IPS-NIHi7 (cell line): ENCODE results near the gene UAP1.

ENCODE experiments used
- DNase-seq: peaks from one replicate; pipeline ENCODE4 v3.0.0; 2012; ENCODE audit warnings: mixed read lengths; ENCODE audit errors: extremely low spot score

Gene UAP1

DNA sequence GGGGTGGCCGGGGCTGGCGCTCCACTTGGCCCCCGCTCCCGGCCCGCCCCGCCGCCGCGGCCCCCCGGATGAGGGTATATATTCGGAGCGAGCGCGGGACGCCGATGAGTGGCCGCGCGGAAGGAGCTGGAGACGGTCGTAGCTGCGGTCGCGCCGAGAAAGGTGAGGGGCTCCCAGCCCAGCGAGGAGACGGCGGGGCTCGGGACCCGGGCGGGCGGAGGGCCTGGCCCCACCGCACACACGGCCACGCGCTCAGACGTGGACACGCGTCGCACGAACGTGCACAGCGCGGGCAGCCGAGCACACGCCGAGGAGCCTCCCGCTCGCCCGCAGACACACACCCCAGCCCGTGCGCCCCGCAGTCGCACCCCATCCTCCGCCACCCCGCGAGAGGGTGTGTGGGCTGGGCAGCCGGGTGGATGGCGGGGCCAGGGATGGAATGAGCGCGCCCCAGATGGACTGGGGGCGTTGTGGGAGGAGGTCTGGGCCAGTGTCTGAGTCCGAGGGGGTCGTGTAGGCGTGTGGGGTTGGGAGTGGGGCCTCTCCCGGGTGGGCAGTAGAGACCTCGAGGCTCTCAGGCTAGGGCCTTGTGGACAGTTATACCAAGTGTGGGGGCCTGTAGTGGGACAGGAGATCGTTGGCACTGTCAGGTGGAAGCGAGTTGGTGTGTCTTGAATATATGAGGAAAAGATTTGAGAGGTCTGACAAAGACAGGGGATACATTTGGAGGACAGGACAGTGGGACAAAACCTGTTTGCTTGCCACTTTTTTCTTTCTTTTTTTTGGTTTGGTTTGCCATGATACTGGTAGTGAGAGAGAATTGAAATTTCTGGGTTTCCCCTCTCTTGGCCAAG is at the start of gene UAP1:
TSS of gene UAP1 (plus strand) at position 107 of the 854 bp plus-strand sequence. CDS start 4,347 bp downstream, outside the sequence.
- DNase-seq, result no peak

DNA sequence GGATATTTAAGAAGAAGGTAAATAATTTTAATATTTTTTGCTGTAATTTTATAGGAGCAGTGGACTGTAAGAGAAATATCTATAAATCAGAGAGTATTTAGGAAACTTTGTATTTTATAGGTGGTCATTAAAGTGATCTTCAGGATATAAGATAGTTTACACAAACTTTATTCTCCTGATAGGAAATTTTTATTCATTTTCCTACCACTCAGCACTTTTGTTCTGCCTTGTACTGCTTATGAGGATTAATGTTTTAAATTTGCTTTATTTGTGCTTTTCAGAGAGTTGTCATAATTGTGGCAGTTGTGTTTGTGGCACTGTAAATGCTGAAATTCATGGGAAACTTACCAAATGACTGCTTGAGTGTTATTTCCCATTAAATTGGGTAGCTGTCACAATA is 34.2 kb upstream of the UAP1 start:
- DNase-seq, result no peak

DNA sequence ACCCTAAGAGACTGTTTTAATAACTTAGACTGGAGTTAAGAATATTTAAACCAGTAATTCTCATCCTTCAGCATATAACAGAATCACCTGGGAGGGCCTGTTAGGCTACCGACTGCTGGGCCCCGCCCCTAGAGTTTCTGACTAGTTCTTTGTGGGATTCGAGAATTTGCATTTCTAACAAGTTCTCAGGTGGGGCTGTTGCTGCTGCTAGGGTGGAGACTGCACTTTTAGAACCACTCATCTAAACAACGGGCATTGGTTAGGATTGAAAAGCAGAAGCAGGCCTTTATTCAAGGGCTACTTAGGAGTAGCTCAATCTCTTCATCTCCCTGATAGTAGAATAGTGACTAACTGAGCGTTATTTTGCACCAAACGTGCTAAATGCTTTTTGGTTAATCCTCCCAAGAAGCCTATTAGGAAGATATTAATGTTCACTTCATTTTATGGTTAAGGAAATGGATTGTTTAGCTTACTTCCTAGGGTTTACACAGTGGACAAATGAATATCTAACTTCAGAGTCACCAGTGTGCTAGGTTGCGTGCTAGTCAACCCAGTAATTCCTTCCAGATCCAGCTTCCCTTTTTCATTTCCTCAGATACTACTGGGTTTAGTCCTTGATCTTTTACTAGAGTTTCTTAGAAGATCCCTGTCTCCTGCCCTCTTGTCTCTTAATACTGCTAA is 31.1 kb upstream of the UAP1 start:
- peak; percentile 58 for DNase-seq

DNA sequence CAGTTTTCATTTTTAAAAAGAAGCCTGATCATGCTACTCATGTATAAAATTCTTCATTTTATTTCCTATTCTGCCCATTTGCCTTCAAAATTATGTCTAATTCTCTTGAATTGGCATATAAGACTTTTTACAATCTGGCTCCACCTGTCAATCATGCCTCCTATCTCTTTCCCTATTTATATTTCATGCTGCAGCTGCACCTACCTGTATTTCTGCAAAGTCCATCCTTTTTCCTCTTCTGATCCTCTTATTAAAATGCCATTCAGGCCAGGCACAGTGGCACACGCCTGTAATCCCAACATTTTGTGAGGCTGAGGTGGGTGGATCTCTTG is 30.6 kb upstream of the UAP1 start:
- DNase-seq, result no peak

DNA sequence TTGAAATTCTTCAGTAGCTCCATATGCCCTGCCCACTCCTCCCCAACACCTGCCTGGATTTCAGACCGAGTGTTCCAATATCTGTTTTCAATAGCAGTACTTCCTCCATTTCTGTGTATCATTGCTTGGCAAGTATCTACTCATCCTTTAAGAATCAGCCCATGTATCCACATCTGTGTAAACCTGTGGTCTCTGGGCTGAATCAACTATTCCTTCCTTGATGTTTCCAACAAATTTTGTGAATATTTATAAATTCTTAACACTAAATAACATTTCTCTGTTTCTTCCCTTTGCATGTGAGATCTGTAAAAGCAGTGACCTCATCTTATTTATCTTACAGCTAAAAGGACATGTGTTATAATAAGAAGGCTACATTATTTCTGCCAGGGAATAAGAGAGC is 26.0 kb upstream of the UAP1 start:
- no peak for DNase-seq

DNA sequence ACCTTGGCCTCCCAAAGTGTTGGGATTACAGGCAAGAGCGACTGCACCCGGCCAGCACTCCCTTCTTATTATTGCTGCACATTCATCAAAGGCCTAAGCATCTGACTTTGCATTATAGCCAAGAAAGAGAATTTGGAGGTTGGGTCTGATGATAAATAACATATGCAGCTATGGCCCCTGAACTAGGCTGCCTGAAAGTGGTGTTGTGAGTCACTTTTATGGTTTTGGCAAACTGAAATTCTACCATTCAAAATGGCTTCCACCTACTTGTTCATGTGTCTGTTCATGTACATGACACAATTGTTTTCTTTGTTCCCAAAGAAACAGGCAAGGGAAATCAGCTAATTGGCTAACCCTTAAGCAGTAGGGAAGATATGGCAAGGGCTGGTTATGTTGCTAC is 25.0 kb upstream of the UAP1 start:
- no peak for DNase-seq

DNA sequence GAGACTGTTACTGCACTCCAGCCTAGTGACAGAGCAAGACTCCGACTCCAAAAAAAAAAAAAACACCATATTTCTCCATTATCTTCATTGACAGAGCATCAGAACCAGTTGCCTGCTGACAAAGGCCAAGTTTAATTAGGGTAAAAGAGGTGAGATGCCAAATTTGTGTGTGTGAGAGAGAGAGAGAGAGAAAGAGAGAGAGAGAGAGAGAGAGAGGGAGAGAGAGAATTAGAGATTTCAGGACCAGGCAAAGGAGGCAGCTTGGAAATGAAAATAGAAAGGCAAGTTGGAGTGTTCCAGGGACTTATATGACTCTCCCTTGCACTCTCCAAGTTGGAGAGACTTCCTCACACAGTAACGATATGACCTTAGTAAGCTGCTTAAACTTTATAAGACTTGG is 24.3 kb upstream of the UAP1 start:
- no peak for DNase-seq

DNA sequence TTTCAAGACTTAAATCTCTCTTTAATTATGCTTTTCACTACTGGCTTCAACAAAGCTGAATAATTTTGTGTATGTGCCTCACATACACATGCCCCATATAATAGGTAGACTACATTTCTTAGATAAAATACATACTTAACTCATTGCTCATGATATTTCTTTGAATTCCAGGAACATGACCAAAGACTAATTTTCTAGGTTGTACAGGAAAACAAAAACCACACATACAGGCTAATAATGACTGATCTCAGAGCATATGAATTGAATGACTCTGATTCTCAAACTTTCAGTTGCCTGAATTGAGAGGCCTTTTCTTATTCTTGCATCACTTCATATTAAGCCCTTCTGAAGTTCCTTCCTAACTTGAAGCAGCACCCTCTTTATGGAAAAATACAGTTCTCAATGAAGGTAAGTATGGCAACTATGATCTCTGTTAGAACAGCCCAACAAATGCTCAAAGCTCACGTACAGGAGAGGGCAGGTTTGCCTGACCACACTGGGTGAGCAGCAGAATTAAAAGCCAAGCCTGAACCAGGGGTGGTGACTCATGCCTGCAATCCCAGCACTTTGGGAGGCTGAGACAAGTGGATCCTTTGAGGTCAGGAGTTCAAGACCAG is 22.6 kb upstream of the UAP1 start:
- no peak for DNase-seq

DNA sequence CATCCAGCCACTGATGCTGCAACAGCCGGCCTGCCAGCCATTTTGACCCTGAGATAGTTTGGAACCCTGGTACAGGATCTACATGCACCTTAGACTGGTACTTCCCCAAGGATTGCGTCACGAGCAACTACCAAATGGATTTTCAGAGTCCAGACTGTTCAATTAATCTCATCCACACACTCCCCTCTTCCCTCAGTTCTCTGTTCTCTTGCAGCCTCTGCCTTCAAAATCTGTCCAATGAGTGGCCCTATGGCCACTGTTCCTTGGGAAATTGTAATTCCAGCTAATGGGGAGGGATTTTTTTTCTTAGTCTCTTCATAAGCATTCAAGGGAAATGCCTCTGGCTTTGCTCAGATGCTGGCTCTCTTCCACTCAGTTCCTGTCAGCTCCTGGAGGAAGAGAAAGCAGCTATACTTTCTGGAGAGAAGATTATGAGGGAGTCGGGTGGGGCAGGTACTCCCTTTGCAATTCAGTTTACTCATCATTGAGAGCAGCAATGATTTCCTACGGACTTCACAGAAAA is 19.8 kb upstream of the UAP1 start:
- DNase-seq, result no peak

DNA sequence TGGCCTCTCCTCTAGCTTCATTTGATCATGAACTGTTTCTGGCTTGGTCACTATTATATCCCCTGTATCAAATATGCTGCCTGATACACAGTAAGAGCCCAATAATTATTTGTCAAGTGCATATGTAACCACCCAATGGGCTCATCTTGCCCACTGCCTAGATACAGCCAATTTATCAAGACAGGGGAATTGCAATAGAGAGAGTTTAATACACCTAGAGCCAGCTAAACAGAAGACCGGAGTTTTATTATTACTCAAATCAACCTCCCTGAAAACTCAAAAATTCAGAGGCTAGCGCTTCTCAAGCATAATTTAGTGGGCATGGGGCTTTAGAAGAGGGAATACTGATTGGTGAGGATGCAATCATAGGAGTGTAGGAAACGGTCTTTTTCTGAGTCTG is 18.3 kb upstream of the UAP1 start:
- no peak for DNase-seq

DNA sequence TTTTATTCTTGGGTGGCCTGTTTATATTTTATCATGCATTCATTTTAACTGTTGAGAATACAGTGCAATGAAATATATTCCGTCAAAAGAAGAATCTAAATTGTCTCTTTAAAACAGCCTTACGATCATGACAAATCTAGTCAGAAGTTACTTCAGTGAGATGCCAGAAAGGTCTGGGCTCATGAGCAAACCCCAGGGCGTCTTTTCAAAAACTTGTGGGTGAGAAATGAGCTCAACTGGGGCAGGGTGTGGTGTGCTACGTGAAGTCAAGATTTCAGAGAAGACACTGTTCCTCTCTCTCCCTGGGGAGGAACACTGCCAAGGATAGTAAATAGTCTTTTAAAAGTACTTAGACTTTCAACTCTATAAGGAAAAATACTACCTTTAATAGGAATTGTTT is 13.4 kb upstream of the UAP1 start:
- no peak for DNase-seq

DNA sequence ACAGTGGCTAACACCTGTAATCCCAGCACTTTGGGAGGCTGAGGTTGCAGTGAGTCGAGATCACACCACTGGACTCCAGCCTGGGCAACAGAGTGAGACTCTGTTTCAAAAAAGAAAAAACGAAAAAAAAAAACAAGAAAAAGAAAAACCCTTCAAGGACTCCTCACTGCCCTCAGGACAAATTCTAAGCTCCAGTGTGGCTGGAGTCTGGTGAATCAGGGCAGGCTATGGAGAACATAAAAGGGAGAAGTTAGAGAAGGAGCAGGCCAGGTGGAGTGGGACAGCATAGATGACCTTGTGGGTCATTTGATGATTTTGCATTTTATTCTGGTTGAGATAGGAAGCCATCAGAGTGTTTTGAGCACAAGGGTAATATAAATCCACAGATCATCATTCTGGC is 12.5 kb upstream of the UAP1 start:
- no peak for DNase-seq

DNA sequence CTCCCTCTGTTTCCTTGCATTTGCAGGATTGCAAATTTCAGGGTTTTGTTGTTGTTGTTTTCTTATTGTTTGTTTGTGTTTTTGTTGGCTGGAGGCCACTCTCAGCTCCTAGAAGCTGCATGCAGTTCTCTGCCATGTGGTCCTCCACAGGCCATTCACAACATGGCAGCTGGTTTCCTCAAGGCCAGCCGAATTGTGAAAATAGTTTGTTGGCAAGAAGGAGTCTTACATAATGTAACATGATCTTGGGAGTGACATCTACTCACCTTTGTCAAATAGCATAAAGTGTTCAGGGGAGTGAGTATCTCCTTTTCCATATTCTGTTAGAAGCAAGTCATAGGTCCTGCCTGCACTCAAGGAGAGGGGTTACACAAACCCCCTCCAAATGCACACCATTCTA is 10.6 kb upstream of the UAP1 start:
- no peak for DNase-seq

DNA sequence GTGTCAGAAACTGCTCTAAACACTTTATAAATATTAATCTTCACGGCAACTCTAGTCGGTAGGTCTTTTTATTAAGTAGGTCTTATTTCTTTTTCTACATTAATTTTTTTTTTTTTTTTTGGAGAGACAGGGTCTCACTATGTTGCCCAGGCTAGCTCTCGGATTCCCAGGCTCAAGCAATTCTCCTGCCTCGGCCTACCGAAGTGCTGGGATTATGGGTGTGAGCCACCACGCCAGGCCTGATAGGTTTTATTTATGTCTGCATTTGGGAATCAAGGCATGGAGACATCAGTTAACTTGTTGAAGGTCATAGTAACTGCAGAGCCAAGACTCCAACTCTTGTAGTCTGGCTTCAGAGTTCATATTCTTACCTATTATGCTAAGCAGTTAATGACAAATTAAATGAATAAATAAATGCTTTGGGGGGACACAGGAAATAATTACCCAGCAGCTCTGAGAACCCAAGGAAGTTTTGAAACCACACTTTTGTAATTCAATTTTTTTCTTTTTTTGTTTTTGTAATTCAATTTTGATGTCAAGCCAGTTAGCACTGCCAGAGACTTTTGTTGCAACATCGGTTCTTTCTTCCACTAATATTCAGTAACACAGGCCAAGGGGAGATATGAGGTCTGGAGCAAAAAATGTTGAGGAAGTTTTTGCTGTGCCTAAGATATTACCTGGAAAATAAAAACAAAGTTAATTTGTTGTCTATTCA is 9.4 kb upstream of the UAP1 start:
- DNase-seq, result no peak

DNA sequence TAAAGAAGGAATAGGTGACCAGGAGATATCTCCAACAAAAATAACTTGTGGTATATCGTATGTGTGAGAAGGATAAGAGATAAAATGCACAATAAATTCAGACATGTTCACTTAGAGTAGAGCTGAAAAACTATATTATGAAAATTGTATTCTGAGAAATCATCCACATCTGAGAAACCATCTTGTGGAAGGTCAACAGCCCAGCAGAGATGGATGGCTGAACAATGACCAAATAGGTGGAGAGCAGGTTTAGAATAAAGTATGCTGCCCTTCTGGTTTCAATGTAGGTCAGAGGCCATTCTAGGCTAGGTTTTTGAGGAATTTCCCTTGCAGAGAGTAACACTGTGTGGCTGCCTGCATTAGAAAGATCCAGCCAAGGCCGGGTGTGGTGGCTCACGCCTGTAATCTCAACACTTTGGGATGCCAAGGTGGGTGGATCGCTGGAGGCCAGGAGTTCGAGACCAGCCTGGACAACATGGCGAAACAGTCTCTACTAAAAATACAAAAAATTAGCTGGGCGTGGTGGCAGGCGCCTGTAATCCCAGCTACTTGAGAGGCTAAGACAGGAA is 8.8 kb upstream of the UAP1 start:
- no peak for DNase-seq

DNA sequence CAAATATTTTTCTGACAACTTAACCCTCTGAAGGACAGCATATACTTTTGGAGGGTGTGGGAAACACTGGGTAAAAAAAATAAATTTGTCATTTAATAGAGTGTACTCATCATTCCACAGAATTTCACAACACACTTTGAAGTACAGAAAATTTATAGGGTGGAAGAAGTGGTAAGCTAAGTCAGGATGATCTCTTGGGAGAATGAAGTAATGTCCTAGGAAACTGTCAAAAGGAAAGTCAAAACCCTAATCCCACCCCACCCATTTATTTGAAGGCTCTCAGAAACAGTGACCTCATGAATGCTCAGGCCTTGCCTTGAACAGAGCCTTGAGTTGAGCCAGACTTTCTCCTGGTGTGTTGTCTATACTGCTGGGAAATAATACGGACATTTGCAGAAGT is 7.3 kb upstream of the UAP1 start:
- no peak for DNase-seq

DNA sequence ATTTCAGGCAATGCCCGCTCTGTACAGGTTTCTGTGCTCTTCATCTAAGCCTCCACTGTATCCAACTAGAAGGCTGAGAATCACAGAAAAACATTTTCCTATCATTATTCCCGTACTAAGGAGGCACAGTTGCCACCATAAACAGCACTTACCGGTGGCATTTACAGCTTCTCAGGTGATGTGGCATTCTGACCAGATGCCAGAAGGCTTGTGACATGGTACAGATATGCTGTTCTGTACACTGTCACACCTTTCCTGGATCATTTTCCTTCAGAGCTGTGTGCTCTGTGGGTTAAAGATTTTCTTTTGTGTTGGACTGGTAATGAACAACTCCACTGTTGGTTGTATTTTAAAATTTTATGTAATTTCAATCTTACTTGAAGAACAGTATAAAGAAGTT is 4.0 kb upstream of the UAP1 start:
- no peak for DNase-seq

DNA sequence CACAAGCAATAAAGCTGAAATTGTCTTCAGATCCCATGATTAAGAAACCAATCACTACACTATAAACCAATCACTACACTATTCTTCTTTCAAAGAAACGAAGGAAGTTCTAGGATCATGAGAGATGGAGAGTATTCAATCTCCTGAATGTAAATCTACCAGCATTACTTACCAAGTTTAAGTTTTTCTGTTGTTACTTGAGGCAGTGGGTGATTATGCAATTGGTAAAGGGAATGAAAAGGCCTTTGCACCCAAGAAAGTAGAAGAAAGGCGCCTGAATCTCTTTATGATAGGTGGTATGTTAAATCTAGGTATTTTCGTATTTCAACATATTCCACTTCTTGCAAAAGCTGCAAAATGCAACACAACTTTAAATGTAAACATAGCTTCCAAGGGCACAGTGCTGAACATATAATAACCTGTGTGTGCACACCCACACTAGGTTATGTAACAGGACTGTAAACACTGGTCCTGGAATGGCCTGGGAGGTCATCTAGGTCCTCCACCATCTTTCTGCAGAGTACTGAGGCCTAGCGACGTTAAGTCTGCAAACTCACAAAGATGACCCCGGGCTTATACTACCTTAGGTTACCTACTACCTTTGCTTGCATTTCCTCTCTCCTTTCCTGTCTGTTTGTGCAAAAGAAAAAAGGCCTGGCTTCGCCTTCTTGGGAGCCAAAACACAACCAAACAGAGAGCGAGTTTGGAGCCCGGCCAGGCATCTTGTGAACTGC is 1.1 kb upstream of the UAP1 start:
- peak; percentile 11 for DNase-seq

DNA sequence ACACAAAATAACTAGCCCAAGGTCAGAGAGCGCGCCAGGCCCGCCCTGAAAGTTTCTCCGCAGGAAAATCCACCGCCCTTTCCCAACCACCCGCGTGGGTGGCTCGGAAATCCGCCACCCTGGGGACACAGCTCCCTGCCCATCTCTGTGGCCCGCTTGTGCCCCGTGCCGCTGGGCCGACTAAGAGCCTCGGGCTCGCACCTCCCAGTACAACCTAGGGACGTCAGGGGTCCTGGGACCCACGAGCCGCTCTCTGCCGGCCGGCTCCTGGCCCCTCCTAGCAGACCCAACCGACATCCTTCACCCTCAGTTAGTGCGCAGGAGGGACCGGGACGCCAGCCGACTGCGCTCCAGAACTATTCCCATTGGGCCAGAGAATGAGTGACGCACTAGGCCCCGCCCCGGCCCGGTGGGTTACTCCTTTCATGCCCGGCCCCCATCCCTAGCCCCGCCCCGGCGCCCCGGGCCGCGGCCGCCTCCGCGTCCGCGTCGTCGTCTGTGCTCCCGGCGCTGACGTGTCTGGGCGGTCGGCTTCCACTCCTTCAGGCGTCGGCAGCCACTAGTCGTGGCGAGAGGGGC is 396 bp upstream of the UAP1 start:
- DNase-seq, result peak; percentile 98

DNA sequence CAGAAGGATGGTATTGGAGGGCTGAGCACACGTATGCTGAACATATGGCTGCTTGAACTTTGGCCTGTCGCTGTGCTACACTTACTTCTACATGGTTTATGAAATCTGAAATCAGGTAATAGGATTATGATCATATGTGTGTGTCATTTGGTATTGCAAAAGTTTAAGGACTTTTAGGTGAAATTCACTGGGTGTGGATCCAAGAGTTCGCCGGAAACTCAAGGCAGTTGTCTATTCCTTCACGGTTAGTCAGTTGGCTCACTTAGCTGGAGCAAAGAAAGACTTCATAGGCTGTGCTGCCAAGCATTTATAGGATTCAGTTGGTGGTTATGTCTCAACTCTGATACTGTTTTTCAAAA is 927 bp downstream of the UAP1 start:
- DNase-seq, result no peak

DNA sequence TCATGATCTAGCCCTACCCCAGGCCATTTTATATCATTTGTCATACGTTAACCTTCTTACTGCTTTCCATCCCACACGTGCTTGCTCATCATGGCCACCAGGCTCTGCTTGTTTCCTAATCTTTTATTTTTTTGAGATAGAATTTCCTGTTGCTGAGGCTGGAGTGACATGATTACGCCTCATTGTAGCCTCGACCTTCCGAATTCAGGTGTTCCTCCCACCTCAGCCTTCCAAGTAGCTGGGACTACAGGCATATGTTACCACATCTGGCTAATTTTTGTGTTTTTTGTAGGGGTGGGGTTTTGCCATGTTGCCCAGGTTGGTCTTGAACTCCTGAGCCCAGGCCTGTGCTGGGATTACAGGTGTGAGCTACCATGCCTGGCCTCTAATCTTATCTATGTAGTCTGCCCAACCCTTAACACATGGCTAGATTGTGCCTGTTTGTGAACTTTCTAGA is 3.3 kb downstream of the UAP1 start:
- no peak for DNase-seq
